22Rv1 (cell line): ENCODE results near the gene TMEM30B.
"Not testable (repeated sequence)": the region's sequence is repeated elsewhere in the genome, so short reads cannot be mapped to it uniquely, and the experiment has no call there.

ENCODE experiments used
- H3K27ac ChIP-seq: fragments of 450-650 bp; 2 replicates; pipeline ENCODE4 v1.5.1; 2017
- CTCF ChIP-seq: fragments of 450-650 bp; IDR thresholded peaks from 2 replicates; pipeline ENCODE4 v1.5.1; 2017; ENCODE audit warnings: mild to moderate bottlenecking
- ZFX ChIP-seq: fragments of 450-650 bp; IDR thresholded peaks from 2 replicates; pipeline ENCODE4 v1.6.1; 2017; ENCODE audit warnings: antibody characterized with exemption, borderline replicate concordance

Gene TMEM30B

GRCh38 chr14:61319086-61319485, 37.9 kb upstream of the TMEM30B start:
- H3K27ac ChIP-seq: no peak overlapping the region
- no peak for TF ChIP-seq CTCF
- TF ChIP-seq ZFX: no peak

DNA sequence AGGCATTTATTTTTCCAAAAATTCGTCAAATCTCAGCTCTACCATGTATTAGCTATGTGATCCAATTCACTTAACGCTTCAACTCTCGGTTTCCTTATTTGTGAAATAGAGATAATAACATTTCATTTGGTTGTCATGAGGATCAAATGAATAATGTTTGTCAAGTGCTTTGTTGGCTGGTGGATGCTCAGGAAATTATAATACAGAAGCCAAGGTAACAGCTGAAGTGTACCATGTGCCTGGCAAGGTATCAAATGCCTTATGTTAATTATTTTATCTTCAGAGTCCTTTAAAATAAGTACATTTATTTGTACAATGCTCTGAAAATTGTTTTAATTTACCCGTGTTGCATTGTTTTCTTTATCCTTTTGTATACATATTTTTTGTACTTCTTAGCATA, 34.2 kb upstream of the TMEM30B start:
- no peak for TF ChIP-seq CTCF
- TF ChIP-seq ZFX: no peak
- H3K27ac ChIP-seq: no peak overlapping the region

GRCh38 chr14:61308701-61309100, 27.6 kb upstream of the TMEM30B start:
- not testable (repeated sequence) for H3K27ac ChIP-seq

GRCh38 chr14:61308198-61308597, 27.1 kb upstream of the TMEM30B start:
- no peak overlapping the region for H3K27ac ChIP-seq
- TF ChIP-seq ZFX (no peak), CTCF (no peak)

DNA sequence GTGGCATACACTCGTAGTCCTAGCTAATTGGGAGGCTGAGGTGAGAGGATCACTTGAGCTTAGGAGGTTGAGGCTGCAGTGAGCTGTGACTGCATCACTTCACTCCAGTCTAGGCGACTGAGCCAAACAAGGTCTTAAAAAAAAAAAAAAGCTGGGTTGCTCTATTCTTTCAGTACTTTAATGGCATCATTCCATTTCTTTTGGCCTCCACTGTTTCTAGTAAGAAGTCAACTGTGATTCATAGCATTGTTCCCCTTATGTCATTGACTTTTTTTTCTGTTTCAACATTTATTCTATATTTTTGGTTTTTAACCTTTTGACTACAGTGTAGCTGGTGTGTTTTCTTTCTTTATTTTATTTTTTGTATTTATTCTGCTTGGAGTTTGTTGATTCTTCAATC, 23.6 kb upstream of the TMEM30B start:
- TF ChIP-seq ZFX (no peak), CTCF (no peak)
- no peak overlapping the region for H3K27ac ChIP-seq

DNA sequence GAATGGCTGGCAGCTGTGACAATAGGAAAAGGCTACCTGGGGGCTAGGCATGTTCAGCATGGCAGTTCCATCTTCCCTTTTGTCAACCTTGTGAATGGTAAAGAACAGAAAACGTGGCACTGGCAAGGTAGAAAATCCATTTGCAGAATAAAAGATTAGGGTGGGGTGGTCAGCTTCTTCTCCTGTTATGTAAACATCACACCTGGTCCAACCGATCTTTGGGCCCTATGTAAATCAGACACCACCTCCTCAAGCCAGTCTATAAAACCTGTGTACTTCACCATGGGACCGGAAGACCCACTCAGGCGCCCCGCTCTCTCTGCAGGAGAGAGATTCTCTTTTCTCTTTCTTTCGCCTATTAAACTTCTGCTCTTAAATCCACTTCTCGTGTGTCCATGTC, 19.6 kb upstream of the TMEM30B start:
- no peak overlapping the region for H3K27ac ChIP-seq
- TF ChIP-seq CTCF (no peak), ZFX (no peak)

DNA sequence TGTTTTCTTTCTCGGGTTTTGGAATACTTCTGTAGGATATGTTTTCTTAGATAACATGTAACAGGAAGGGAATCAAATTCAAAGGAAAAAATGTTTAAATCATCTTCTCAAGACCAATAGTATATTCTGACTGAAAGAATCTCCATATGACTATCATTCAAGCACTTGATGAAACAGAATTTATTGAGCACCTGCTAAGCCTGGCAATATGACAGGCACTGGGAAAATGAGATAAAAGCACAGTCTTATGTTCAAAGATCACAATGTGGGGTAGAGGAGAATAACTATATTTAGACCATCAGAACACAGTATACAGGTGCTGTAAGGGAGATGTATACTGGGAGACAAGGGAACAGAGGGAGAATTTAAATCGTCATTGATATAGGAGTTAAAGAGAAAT, 19.1 kb upstream of the TMEM30B start:
- H3K27ac ChIP-seq: no peak overlapping the region
- TF ChIP-seq CTCF (no peak), ZFX (no peak)

DNA sequence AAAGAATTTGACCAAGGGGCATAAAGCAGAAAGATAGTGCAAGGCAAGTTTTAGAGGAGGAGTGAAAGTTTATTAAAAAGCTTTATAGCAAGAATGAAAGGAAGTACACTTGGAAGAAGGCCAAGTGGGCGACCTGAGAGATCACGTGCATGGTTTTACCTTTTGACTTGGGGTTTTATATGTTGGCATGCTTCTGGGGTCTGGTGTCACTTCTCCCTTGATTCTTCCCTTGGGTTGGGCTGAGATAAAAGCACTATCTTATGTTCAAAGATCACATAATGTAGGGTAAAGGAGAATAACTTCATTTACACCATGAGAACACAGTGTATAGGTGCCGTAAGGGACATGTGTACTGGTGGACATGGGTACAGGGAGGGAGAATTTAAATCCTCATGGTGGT, 17.7 kb upstream of the TMEM30B start:
- TF ChIP-seq CTCF (no peak), ZFX (no peak)
- H3K27ac ChIP-seq: no peak overlapping the region
